HG02678 (cell line): Measurements from ENCODE around the gene ASXL2.
A peak's percentile ranks its signal among the peaks of the same experiment; 100 is the strongest.
"Not testable (repeated sequence)": the region's sequence is repeated elsewhere in the genome, so short reads cannot be mapped to it uniquely, and the experiment has no call there.

ENCODE experiments used
- ATAC-seq: cut with Tn5 transposase; IDR thresholded peaks from one replicate; pipeline ENCODE4 v1.9.1; 2021; ENCODE audit warnings: mild to moderate bottlenecking, moderate library complexity; ENCODE audit not compliant: unreplicated experiment

Gene ASXL2

GRCh38 chr2:25878361-25879132 lies at the start of gene ASXL2:
Gene ASXL2, minus strand, starts transcription at chr2:25878487. Its CDS starts 265 bp downstream, at chr2:25878222.
- peak; percentile 93 for ATAC-seq

GRCh38 chr2:25926984-25927756 lies 48.9 kb upstream of the ASXL2 start:
- ATAC-seq = no peak

GRCh38 chr2:25922501-25922900 lies 44.2 kb upstream of the ASXL2 start:
- ATAC-seq = no peak

GRCh38 chr2:25920786-25921415 lies 42.6 kb upstream of the ASXL2 start:
- ATAC-seq = no peak

GRCh38 chr2:25920336-25920735 lies 42.0 kb upstream of the ASXL2 start:
- no peak for ATAC-seq

- ATAC-seq = no peak
Observed at GRCh38 chr2:25917832-25918231, 39.5 kb upstream of the ASXL2 start.

- ATAC-seq = not testable (repeated sequence)
Observed at GRCh38 chr2:25917411-25917810, 39.1 kb upstream of the ASXL2 start.

- not testable (repeated sequence) for ATAC-seq
Observed at GRCh38 chr2:25915944-25916772, 37.9 kb upstream of the ASXL2 start.

GRCh38 chr2:25915411-25915810 lies 37.1 kb upstream of the ASXL2 start:
- ATAC-seq = not testable (repeated sequence)

- ATAC-seq = not testable (repeated sequence)
Observed at GRCh38 chr2:25913696-25913973, 35.3 kb upstream of the ASXL2 start.

- no peak for ATAC-seq
Observed at GRCh38 chr2:25912851-25913695, 34.8 kb upstream of the ASXL2 start.

- not testable (repeated sequence) for ATAC-seq
Observed at GRCh38 chr2:25909574-25909973, 31.3 kb upstream of the ASXL2 start.

- ATAC-seq = no peak
Observed at GRCh38 chr2:25905126-25905525, 26.8 kb upstream of the ASXL2 start.

- ATAC-seq = no peak
Observed at GRCh38 chr2:25903216-25903776, 25.0 kb upstream of the ASXL2 start.

GRCh38 chr2:25899404-25899970 lies 21.2 kb upstream of the ASXL2 start:
- no peak for ATAC-seq

GRCh38 chr2:25897506-25897905 lies 19.2 kb upstream of the ASXL2 start:
- no peak for ATAC-seq

- not testable (repeated sequence) for ATAC-seq
Observed at GRCh38 chr2:25896308-25896707, 18.0 kb upstream of the ASXL2 start.

- ATAC-seq = no peak
Observed at GRCh38 chr2:25895610-25896009, 17.3 kb upstream of the ASXL2 start.

GRCh38 chr2:25895018-25895417 lies 16.7 kb upstream of the ASXL2 start:
- ATAC-seq = no peak
